GM12892 (cell line): ENCODE results near the gene AUH.

Experiments
- POLR2A ChIP-seq: IDR thresholded peaks from 2 replicates; pipeline ENCODE4 v1.6.1; 2011; ENCODE audit warnings: low read depth, low read length, control low read depth
- POLR2AphosphoS5 ChIP-seq: IDR thresholded peaks from 2 replicates; pipeline ENCODE4 v1.6.1; 2011; ENCODE audit warnings: low read depth, low read length, control low read depth

- TF ChIP-seq POLR2A (no peak), POLR2AphosphoS5 (no peak)
These were observed 119.8 kb downstream of the AUH start for GRCh38 chr9:91241909-91242308.
